ENCODE data around the gene DLD. TPM values are rescaled to one million over a fixed set of nuclear protein-coding genes. Genes with fewer than 3 reads are reported as not detected.
A peak's percentile ranks its signal among the peaks of the same experiment; 100 is the strongest.
"Not testable (repeated sequence)": the region's sequence is repeated elsewhere in the genome, so short reads cannot be mapped to it uniquely, and the experiment has no call there.

The DLD gene, protein sequence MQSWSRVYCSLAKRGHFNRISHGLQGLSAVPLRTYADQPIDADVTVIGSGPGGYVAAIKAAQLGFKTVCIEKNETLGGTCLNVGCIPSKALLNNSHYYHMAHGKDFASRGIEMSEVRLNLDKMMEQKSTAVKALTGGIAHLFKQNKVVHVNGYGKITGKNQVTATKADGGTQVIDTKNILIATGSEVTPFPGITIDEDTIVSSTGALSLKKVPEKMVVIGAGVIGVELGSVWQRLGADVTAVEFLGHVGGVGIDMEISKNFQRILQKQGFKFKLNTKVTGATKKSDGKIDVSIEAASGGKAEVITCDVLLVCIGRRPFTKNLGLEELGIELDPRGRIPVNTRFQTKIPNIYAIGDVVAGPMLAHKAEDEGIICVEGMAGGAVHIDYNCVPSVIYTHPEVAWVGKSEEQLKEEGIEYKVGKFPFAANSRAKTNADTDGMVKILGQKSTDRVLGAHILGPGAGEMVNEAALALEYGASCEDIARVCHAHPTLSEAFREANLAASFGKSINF
- 299 TPM for total RNA-seq
- long read RNA-seq, transcript DLD-201 (14 exons, 3,755 nt): major isoform, 877 of 959 reads
- long read RNA-seq, partial matches to known transcripts: 51 of 959 reads
- long read RNA-seq, other reads (novel, unspliced or antisense): 29 of 959 reads

DNA sequence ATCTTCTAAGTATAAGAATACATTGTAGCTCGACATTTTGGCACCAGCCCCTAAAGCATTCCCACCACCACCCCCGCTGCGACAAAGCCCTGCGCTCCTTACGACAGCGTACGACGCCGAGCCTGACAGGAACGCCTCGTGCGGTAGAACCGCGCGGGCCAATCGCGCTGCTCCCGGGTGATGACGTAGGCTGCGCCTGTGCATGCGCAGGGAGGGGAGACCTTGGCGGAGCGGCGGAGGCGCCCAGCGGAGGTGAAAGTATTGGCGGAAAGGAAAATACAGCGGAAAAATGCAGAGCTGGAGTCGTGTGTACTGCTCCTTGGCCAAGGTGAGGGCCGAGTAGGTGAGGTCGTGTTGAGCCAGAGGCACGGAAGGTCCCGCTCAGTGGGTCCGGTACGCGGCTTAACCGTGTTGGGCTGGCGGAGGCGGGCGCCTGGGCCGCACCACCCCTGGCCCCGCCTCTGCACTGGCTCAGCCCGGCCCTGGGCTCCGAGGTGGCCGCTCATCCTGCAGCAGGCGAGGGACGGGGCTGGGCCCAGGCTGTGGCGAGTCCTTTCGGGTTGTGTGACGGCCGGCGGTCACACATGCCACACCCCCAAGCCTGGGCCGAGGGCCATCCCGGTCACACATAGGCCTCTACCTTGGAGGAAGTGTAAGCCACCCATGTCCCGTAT lies at the start of gene DLD:
TSS of gene DLD (plus strand) at position 222 of the 674 bp plus-strand sequence. CDS start at position 290, 68 bp downstream.
- intact Hi-C loops (cut with DNase I): loop anchor here (5.0 kb wide), 2 partner anchors 76 to 126 kb away; no protein-coding TSS in a partner anchor
- peak; percentile 98 for DNase-seq (ENCODE audit: low spot score)

DNA sequence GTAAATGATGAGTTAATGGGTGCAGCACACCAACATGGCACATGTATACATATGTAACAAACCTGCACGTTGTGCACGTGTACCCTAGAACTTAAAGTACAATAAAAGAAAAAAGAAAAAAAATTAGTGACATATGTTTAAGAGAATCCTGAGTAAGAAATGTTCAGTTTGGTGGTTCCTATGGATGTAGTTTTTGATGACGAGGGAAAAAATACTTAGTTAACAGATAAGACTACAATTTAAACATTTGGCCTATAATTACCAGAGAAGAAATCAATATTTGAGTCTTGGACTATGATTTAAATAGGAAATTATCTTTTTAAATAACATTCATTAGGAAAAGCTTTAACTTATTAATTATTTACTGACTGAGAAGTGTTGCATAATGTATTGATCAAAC lies 48.8 kb upstream of the DLD start:
- DNase-seq (ENCODE audit: low spot score): no peak
- intact Hi-C loops (cut with DNase I): no loop called here

DNA sequence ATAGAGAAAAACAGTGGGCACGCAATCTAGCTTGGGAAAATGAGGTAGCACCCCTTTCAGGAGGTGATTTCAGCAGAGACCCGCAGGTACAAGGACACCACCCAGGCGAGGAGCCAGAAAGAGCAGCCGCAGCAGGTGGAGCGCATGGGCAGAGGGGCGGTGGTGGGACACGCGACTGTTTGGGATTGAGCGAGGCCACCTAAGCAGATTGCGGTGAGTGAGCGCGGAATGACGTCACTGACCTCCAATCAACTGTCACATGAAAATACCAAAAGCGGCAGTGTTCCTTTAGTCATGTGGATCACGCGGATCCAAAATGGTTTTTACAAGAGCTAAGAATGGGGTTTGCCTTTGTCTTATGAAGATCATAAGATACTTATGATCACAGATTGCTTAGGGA lies 47.8 kb upstream of the DLD start:
- intact Hi-C loops (cut with DNase I): no loop called here
- DNase-seq (ENCODE audit: low spot score): no peak

DNA sequence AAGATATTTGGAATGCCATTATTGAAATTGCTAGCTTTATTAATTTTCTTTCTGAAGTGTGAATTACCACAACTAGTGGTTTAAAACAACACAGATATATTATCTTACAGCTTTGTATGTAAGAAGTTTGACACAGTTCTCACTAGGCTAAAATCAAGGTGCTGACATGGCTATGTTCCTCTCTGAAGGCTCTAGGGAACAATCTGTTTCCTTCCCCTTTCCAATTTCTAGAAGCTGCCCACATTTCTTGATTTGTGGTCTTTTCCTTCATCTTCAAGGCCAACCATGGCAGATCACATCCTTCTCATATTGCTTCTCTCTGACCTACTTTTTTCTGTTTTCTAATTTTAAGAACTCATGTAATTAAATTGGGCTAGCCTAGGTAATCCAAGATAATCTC lies 44.7 kb upstream of the DLD start:
- intact Hi-C loops (cut with DNase I): no loop called here
- DNase-seq (ENCODE audit: low spot score): no peak

DNA sequence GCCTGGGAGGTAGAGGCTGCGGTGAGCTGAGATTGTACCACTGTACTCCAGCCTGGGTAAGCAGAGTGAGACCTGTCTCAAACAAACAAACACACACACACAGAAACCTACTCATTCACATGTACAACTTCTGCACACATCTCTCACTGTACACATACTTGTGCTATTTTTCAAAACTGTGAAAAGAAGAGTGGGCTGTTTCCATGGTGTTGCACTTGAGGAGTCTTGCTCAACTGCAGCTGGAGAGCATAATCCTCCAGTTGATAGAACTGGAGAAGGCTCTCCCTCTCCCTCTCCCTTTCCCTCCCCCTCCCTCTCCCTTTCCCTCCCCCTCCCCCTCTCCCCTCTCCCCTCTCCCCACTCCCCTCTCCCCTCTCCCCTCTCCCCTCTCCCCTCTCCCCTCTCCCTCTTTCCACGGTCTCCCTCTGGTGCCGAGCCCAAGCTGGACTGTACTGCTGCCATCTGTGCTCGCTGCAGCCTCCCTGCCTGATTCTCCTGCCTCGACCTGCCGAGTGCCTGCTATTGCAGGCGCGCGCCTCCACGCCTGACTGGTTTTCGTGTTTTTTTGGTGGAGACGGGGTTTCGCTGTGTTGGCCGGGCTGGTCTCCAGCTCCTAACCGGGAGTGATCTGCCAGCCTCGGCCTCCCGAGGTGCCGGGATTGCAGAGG lies 43.7 kb upstream of the DLD start:
- intact Hi-C loops (cut with DNase I): no loop called here
- DNase-seq (ENCODE audit: low spot score): no peak

DNA sequence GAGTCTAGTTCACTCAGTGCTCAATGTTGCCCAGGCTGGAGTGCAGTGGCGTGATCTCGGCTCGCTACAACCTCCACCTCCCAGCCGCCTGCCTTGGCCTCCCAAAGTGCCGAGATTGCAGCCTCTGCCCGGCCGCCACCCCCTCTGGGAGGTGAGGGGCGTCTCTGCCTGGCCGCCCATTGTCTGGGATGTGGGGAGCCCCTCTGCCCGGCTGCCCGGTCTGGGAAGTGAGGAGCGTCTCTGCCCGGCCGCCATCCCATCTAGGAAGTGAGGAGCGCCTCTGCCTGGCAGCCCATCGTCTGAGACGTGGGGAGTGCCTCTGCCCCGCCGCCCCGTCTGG lies 43.2 kb upstream of the DLD start:
- DNase-seq (ENCODE audit: low spot score); intact Hi-C loops (cut with DNase I): not testable (repeated sequence)

DNA sequence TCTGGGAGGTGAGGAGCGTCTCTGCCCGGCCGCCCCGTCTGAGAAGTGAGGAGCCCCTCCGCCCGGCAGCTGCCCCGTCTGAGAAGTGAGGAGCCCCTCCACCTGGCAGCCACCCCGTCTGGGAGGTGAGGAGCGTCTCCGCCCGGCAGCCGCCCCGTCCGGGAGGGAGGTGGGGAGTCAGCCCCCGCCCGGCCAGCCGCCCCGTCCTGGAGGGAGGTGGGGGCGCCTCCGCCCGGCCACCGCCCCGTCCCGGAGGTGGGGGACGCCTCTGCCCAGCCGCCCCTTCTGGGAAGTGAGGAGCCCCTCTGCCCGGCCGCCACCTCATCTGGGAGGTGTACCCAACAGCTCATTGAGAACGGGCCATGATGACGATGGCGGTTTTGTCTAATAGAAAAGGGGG lies 42.8 kb upstream of the DLD start:
- DNase-seq (ENCODE audit: low spot score); intact Hi-C loops (cut with DNase I): not testable (repeated sequence)

DNA sequence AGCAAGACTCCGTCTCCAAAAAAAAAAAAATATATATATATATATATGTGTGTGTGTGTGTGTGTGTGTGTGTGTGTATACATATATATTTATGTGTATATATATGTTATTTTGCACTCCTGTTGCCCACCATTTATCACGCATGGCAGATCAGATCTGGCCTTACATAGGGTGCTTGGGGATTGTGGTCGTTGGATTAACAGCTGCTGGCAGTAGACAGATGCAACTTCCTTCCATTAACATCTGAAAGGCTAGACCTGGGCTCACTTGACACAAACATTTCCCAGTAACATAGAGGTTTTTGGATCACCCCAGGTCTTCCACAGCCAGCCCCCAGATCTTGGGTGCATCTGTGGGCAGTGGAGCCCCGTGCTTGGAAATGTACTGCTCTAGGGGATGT lies 40.8 kb upstream of the DLD start:
- intact Hi-C loops (cut with DNase I): no loop called here
- DNase-seq (ENCODE audit: low spot score): no peak

DNA sequence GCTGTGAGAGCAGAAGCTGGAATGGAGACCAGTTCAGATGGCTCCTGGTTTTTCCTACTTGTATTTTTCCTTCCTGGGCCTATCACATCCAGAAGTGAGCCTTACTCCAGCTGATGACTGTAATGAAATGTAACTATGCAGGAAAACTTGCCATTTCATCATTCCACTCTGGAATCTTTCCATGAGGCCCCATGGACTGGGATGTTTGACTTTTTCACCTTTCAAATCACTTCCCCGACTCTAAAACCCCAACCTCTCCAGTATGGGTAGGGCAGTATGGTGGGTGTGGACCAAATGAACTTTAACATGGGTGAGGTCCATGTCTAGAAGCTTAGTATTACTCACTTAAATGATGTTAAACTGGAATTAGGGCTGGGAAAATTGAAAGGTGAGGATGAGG lies 40.3 kb upstream of the DLD start:
- intact Hi-C loops (cut with DNase I): no loop called here

DNA sequence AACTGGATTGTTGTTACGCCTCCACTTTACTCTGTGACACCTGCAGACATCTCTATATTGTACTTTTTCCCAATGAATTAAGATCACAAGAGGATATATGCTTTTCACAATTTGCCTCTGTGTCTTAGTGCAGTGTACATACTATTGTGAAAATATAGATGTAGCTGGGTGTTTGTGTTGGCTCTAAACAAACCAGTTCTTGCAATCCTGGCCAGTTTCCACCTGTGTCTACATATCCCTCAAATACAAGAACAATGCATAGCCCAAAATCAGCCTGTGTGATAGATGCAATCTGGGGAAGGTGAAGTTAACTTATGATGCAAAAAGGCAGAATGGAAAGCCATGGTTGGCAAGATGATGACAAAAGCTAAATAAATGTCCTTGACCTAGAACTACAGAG lies 36.5 kb upstream of the DLD start:
- intact Hi-C loops (cut with DNase I): no loop called here

More for the DNA sequence above, 40.3 kb upstream of the DLD start:
- DNase-seq (ENCODE audit: low spot score): no peak

DNA sequence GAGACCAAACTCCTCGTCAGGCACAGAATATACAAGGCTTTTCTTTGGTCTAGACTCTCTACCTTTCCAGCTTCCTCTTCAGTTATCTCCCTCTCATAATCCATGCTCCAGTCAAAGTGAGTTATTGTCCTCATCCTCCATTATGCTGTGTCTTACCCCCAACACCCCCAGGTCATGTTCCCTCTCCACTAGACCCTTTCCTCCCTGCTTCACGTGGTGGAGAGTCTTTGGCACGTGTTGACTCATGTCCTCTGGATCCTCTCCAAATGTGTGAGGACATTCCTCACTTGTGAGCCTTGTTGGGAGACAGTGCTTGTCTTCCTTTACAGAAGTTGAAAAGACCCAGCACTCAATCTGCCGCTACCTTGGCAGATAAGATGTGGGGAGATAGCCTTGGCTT lies 36.0 kb upstream of the DLD start:
- no peak for DNase-seq (ENCODE audit: low spot score)
- intact Hi-C loops (cut with DNase I): no loop called here

More for the DNA sequence above, 36.5 kb upstream of the DLD start:
- no peak for DNase-seq (ENCODE audit: low spot score)

DNA sequence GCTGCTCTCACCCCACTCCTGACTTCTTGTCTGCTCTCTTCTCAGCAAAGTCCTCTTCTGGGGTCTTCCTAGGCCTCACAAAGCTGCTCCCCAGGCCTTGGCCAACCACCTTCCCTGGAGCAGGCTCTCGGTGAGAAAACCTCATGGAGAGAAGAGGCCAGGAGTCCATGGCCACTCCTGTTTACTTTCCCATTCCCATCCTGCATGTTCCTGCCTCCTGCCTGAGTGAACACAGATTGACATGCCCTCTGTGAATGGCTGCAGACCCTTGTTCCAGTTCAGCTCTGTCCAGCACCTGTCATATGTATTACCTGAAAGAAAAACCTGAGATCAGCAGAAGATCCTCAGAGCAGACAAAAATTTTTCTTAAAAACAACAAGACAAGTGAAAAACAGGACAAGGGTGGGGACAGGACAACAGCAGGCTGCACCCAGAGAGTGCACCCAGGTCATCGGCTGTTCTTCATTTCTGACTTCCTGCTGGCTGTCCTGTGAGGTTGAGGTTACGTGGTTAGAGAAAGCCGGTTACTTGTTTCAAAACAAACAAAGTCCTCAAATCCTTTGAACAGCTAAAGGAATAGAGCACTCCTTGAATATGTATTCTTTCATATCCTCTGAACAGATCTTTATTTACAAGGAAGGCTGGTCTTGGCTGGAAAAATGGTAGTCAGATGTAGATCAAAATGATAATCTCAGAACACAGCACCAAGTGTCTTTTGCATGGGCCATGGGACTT lies 34.0 kb upstream of the DLD start:
- no peak for DNase-seq (ENCODE audit: low spot score)
- intact Hi-C loops (cut with DNase I): no loop called here

DNA sequence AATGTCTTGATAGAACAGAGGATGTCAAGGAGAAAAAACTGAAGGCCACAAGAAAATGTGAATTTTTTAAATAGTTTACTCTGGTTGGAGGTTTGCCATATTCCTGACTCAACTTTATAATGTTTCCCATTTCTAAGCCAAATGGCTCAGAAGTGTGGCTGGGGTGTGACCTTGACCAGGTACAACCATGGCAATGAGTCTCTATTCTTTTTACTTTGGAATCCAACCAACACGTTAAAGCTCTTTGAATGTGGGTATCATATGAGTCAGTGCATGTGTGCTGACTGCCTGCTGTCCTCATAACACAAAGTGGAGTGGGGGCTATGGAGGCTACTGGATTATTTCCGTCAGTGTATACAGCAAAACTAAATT lies 33.5 kb upstream of the DLD start:
- no peak for DNase-seq (ENCODE audit: low spot score)
- intact Hi-C loops (cut with DNase I): no loop called here

DNA sequence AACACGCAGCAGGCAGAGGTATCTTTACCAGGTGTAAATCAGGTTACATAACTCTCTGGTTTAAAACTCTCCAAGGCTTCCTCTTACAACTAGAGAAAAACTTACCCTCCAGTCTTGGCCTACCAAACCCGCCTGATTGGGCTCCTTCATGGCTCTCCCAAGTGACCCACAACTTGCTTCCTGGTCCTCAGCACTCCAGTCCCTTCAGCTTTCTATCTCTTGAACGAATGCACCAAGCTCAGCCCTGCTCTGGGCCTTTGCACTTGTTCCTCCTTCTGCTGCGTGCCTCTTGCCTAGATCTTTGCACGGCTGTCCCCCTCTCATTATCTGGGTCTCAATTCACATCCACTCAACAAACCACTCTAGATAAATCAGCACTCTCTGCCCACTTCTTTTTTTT lies 32.7 kb upstream of the DLD start:
- intact Hi-C loops (cut with DNase I): no loop called here
- DNase-seq (ENCODE audit: low spot score): no peak

DNA sequence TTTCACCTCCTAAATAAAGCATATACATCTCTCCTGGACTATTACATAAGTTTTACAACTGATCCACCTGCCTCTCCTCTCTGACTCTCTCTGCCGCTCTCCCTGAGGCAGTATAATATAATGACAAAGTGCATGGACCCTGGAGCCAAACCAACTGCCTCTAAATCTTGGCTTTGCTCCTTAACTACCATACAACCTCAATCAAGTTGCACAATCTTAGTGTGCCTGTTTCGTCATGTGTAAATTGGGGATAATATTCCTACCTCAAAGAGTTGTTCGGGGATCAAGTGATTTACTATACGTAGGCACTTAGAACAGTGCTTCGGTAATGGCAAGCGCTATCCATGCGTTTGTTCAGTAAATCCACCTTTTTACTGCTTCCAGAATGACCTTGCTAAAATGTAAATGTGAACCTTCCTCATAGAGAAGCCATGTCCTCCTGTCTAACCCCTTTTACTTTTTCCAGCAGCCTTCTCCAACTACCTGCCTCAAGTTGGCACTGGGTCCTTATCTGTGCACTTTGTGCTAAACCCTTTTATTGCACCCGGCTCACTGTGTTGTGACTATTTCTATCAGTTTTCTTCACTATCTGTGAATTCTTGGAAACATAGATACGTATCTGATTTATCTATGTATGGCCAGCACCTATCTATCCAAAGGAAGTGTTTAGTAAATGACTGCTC lies 30.6 kb upstream of the DLD start:
- intact Hi-C loops (cut with DNase I): no loop called here
- no peak for DNase-seq (ENCODE audit: low spot score)

DNA sequence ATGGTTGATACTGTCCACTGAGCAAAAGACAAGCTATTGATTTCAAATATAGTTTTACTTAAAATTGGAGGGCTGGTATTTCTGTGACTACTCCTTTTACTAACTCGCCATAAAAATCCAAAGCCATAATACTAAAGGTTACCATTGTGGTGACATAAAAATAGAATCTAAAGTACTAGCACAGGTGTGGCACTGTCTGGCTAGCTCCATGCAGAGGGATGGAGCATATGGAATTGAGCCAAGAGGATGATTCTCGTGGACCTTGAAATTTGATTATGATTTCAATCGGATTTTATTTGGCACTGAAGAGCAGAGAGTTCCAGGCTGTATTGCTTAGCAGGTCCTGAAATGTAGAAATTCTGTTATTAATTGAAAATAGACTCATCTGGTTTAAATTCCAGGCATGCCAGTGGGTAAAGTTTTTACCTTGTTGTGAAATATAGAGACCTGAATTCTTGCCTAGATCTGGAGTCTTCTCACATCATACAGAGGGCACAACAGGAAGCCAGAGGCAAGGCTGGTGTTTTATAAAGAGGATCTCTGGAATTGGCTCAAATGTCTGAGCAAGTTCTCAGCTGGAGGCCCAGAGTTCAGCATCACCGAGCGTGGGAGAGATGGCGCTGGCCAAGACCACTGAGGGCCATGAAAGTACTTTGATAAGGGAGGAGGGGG lies 29.9 kb upstream of the DLD start:
- no peak for DNase-seq (ENCODE audit: low spot score)
- intact Hi-C loops (cut with DNase I): no loop called here

DNA sequence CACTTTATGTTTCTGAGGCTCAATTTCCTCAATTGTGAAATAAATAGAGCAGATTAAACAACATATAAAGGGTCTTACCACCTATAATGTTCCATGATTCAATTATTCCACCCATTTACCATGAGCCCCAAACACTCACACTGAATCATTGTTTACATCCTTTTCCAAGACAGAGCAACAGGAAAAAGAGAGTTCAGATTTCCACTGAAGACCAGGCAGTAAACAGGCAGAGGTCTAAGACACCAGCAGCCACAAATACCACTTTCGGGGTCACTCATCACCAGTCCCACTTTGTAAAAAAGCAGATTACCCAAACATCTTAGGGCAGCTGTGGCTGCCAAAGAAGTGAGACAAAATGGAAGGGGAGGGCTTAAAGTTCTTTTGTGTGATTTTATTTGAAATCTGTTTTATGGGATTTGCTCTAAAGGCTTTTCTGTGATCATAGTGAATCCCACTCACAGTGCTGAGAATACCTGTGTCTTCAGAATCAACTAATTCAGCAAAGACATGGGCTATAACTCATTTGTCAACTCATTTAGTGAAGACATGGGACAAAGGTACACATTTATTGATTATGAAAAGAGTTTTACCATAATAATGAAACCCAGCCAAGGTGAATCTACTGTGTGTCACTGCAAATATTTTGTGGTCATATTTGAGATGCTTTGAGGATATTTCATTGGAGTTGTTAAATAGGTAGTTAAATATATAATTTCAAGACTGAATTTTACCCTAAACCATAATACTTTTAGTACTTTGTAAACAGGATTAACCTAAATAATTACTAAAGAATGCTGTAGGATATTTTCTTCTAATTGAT lies 24.8 kb upstream of the DLD start:
- DNase-seq (ENCODE audit: low spot score): no peak
- intact Hi-C loops (cut with DNase I): no loop called here
